ENCODE data around the gene RPL39L.
A peak's percentile ranks its signal among the peaks of the same experiment; 100 is the strongest.

RPL39L gene

GRCh38 chr3:187185759-187186158, 46.5 kb upstream of the RPL39L start:
- H3K4me2 ChIP-seq (ENCODE audit: low read length, poor library complexity, severe bottlenecking): no peak overlapping the region
- H2BK5ac ChIP-seq (ENCODE audit: low read depth, low read length, poor library complexity, severe bottlenecking): no peak overlapping the region
- 78% methylated on average over 4 of the region's 4 CpGs for WGBS
- no peak overlapping the region for H2AFZ ChIP-seq (ENCODE audit: low read depth, low read length)
- H3K4me1 ChIP-seq (ENCODE audit: control insufficient read depth, insufficient read depth, low read depth, low read length): peaks cover 4% of the 10 kb centered on the region
- no peak for DNase-seq
- H3K27ac ChIP-seq (ENCODE audit: low read length, poor library complexity, severe bottlenecking): no peak overlapping the region
- H2BK120ac ChIP-seq (ENCODE audit: low read depth, low read length): no peak overlapping the region
- H4K8ac ChIP-seq (ENCODE audit: low read length): no peak overlapping the region
- peak overlapping the region in 1 of 2 experiments; percentile 40 for H2BK12ac ChIP-seq (ENCODE audit: low read length in 2 of 2)
- H3K27me3 ChIP-seq (ENCODE audit: control insufficient read depth in 1 of 2, insufficient read depth in 1 of 2, low read length in 2 of 2): no peaks in the 10 kb centered on the region
- no peaks in the 10 kb centered on the region for H3K9me3 ChIP-seq (ENCODE audit: control insufficient read depth, low read length)
- no peak overlapping the region for H3K9ac ChIP-seq (ENCODE audit: low read length)
- H3K79me1 ChIP-seq (replicated peaks; ENCODE audit: low read length, poor library complexity, severe bottlenecking): no peaks in the 10 kb centered on the region
- no peaks in the 10 kb centered on the region for H3K36me3 ChIP-seq (ENCODE audit: control insufficient read depth in 1 of 2, insufficient read depth in 2 of 2, low read depth in 1 of 2, low read length in 2 of 2)
- no peak overlapping the region for H3K23ac ChIP-seq (ENCODE audit: low read length in 2 of 2)
- H3K4me3 ChIP-seq (ENCODE audit: insufficient read depth in 1 of 2, low read depth in 1 of 2, low read length in 2 of 2): no peak overlapping the region
- no peak overlapping the region for H2BK15ac ChIP-seq (ENCODE audit: low read depth, poor library complexity, severe bottlenecking)
- no peak overlapping the region for H2AK5ac ChIP-seq (ENCODE audit: low read length, severe bottlenecking)
- no peak overlapping the region for H4K91ac ChIP-seq (ENCODE audit: low read length)
- peak overlapping the region in 1 of 2 experiments; percentile 37 for H3K18ac ChIP-seq (ENCODE audit: low read depth in 1 of 2, low read length in 2 of 2)
- no peak overlapping the region for H3K14ac ChIP-seq (ENCODE audit: low read length in 2 of 2)
- peak overlapping the region in 1 of 2 experiments; percentile 25 for H3K4ac ChIP-seq (ENCODE audit: low read depth in 1 of 2, low read length in 2 of 2)

GRCh38 chr3:187183903-187184302, 44.6 kb upstream of the RPL39L start:
- Histone ChIP-seq H3K4me1 (ENCODE audit: control insufficient read depth, insufficient read depth, low read depth, low read length) (peaks cover 4% of the 10 kb centered on the region), H3K4me2 (ENCODE audit: low read length, poor library complexity, severe bottlenecking) (no peak overlapping the region), H3K9me3 (ENCODE audit: control insufficient read depth, low read length) (no peaks in the 10 kb centered on the region), H3K27me3 (ENCODE audit: control insufficient read depth in 1 of 2, insufficient read depth in 1 of 2, low read length in 2 of 2) (no peaks in the 10 kb centered on the region), H3K36me3 (ENCODE audit: control insufficient read depth in 1 of 2, insufficient read depth in 2 of 2, low read depth in 1 of 2, low read length in 2 of 2) (no peaks in the 10 kb centered on the region), H2BK15ac (ENCODE audit: low read depth, poor library complexity, severe bottlenecking) (no peak overlapping the region), H3K4ac (ENCODE audit: low read depth in 1 of 2, low read length in 2 of 2) (no peak overlapping the region), H2AFZ (ENCODE audit: low read depth, low read length) (no peak overlapping the region), H2BK120ac (ENCODE audit: low read depth, low read length) (no peak overlapping the region), H3K14ac (ENCODE audit: low read length in 2 of 2) (no peak overlapping the region), H2BK12ac (ENCODE audit: low read length in 2 of 2) (no peak overlapping the region), H2BK5ac (ENCODE audit: low read depth, low read length, poor library complexity, severe bottlenecking) (no peak overlapping the region), H2AK5ac (ENCODE audit: low read length, severe bottlenecking) (no peak overlapping the region), H3K79me1 (replicated peaks; ENCODE audit: low read length, poor library complexity, severe bottlenecking) (no peaks in the 10 kb centered on the region), H4K91ac (ENCODE audit: low read length) (no peak overlapping the region), H3K23ac (ENCODE audit: low read length in 2 of 2) (no peak overlapping the region), H3K9ac (ENCODE audit: low read length) (peak overlapping the region; percentile 44), H4K8ac (ENCODE audit: low read length) (no peak overlapping the region), H3K27ac (ENCODE audit: low read length, poor library complexity, severe bottlenecking) (no peak overlapping the region), H3K4me3 (ENCODE audit: insufficient read depth in 1 of 2, low read depth in 1 of 2, low read length in 2 of 2) (no peak overlapping the region), H3K18ac (ENCODE audit: low read depth in 1 of 2, low read length in 2 of 2) (no peak overlapping the region)
- DNase-seq: no peak
- 82% methylated on average over 5 of the region's 6 CpGs for WGBS

- H2AK5ac ChIP-seq (ENCODE audit: low read length, severe bottlenecking): no peak overlapping the region
- no peak overlapping the region for H4K8ac ChIP-seq (ENCODE audit: low read length)
- no peak for DNase-seq
- H3K27me3 ChIP-seq (ENCODE audit: control insufficient read depth in 1 of 2, insufficient read depth in 1 of 2, low read length in 2 of 2): no peaks in the 10 kb centered on the region
- H2AFZ ChIP-seq (ENCODE audit: low read depth, low read length): no peak overlapping the region
- H2BK15ac ChIP-seq (ENCODE audit: low read depth, poor library complexity, severe bottlenecking): no peak overlapping the region
- no peak overlapping the region for H3K27ac ChIP-seq (ENCODE audit: low read length, poor library complexity, severe bottlenecking)
- H3K9ac ChIP-seq (ENCODE audit: low read length): peak overlapping the region; percentile 51
- no peaks in the 10 kb centered on the region for H3K36me3 ChIP-seq (ENCODE audit: control insufficient read depth in 1 of 2, insufficient read depth in 2 of 2, low read depth in 1 of 2, low read length in 2 of 2)
- peaks cover 4% of the 10 kb centered on the region for H3K4me1 ChIP-seq (ENCODE audit: control insufficient read depth, insufficient read depth, low read depth, low read length)
- no peak overlapping the region for H3K18ac ChIP-seq (ENCODE audit: low read depth in 1 of 2, low read length in 2 of 2)
- H2BK120ac ChIP-seq (ENCODE audit: low read depth, low read length): no peak overlapping the region
- H4K91ac ChIP-seq (ENCODE audit: low read length): no peak overlapping the region
- H3K23ac ChIP-seq (ENCODE audit: low read length in 2 of 2): no peak overlapping the region
- H3K79me1 ChIP-seq (replicated peaks; ENCODE audit: low read length, poor library complexity, severe bottlenecking): no peaks in the 10 kb centered on the region
- H3K4me3 ChIP-seq (ENCODE audit: insufficient read depth in 1 of 2, low read depth in 1 of 2, low read length in 2 of 2): no peak overlapping the region
- H3K4ac ChIP-seq (ENCODE audit: low read depth in 1 of 2, low read length in 2 of 2): no peak overlapping the region
- H2BK5ac ChIP-seq (ENCODE audit: low read depth, low read length, poor library complexity, severe bottlenecking): no peak overlapping the region
- 75% methylated on average over 6 of the region's 7 CpGs for WGBS
- H3K14ac ChIP-seq (ENCODE audit: low read length in 2 of 2): no peak overlapping the region
- H3K9me3 ChIP-seq (ENCODE audit: control insufficient read depth, low read length): no peaks in the 10 kb centered on the region
- no peak overlapping the region for H2BK12ac ChIP-seq (ENCODE audit: low read length in 2 of 2)
- H3K4me2 ChIP-seq (ENCODE audit: low read length, poor library complexity, severe bottlenecking): no peak overlapping the region
Observed at GRCh38 chr3:187183210-187183862, 44.0 kb upstream of the RPL39L start.

- Histone ChIP-seq H3K14ac (ENCODE audit: low read length in 2 of 2) (no peak overlapping the region), H3K4ac (ENCODE audit: low read depth in 1 of 2, low read length in 2 of 2) (no peak overlapping the region), H4K8ac (ENCODE audit: low read length) (no peak overlapping the region), H3K27me3 (ENCODE audit: control insufficient read depth in 1 of 2, insufficient read depth in 1 of 2, low read length in 2 of 2) (no peaks in the 10 kb centered on the region), H3K18ac (ENCODE audit: low read depth in 1 of 2, low read length in 2 of 2) (no peak overlapping the region), H3K23ac (ENCODE audit: low read length in 2 of 2) (no peak overlapping the region), H4K91ac (ENCODE audit: low read length) (no peak overlapping the region), H3K9ac (ENCODE audit: low read length) (no peak overlapping the region), H2BK15ac (ENCODE audit: low read depth, poor library complexity, severe bottlenecking) (no peak overlapping the region), H2AFZ (ENCODE audit: low read depth, low read length) (no peak overlapping the region), H3K9me3 (ENCODE audit: control insufficient read depth, low read length) (no peaks in the 10 kb centered on the region), H3K27ac (ENCODE audit: low read length, poor library complexity, severe bottlenecking) (no peak overlapping the region), H2BK12ac (ENCODE audit: low read length in 2 of 2) (no peak overlapping the region), H3K4me3 (ENCODE audit: insufficient read depth in 1 of 2, low read depth in 1 of 2, low read length in 2 of 2) (no peak overlapping the region), H3K79me1 (replicated peaks; ENCODE audit: low read length, poor library complexity, severe bottlenecking) (no peaks in the 10 kb centered on the region), H3K4me1 (ENCODE audit: control insufficient read depth, insufficient read depth, low read depth, low read length) (no peaks in the 10 kb centered on the region), H2BK120ac (ENCODE audit: low read depth, low read length) (no peak overlapping the region), H3K4me2 (ENCODE audit: low read length, poor library complexity, severe bottlenecking) (no peak overlapping the region), H2BK5ac (ENCODE audit: low read depth, low read length, poor library complexity, severe bottlenecking) (no peak overlapping the region), H2AK5ac (ENCODE audit: low read length, severe bottlenecking) (no peak overlapping the region), H3K36me3 (ENCODE audit: control insufficient read depth in 1 of 2, insufficient read depth in 2 of 2, low read depth in 1 of 2, low read length in 2 of 2) (no peaks in the 10 kb centered on the region)
- DNase-seq: no peak
- WGBS: 83% methylated on average over 6 of the region's 7 CpGs
Observed at GRCh38 chr3:187181454-187182170, 42.3 kb upstream of the RPL39L start.

Data from mesenchymal stem cell (in vitro differentiated cells and primary cell).